ENCODE results near the gene KYAT1. TPM values are rescaled to one million over a fixed set of nuclear protein-coding genes. Genes with fewer than 3 reads are reported as not detected.
A peak's percentile ranks its signal among the peaks of the same experiment; 100 is the strongest.

KYAT1 gene
- total and polyA plus RNA-seq, 2 of the 13 experiments (the other 11 are each of a cell fraction or from before 2014, with no cell fraction given) = 9.2 to 46.5 TPM

DNA sequence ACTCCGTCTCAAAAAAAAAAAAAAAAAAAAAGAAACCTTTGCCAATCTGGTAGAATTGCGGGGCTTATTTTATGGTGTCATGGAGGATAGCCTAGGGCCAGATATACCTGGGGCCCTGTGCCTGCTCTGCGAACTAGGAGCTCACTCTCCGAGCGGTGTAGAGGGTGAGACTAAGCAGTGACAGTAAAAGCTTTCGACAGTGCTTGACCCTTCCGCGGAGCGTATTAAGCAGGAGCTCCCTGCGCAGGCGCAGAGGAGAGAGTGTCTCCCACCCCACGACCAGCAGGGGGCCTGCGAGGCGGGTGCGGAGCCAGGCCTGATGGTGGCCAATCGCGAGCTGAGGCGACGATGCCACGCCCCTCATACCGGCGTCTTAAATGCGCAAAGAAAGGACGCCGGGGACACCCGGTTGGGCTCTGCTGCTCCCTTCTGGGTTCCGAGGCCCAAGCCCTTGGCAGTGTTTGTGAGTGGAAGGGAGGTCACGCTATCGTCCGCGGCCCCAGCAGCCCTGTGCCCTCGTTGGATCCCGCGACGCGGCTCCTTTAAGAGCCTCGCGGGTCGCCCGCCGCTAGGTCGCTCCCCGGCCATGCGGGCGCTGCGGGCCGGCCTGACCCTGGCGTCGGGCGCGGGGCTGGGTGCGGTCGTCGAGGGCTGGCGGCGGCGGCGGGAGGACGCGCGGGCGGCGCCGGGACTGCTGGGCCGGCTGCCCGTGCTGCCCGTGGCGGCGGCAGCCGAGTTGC is 63.5 kb downstream of the KYAT1 start, which contains the start of gene ENDOG (continued):
- TF ChIP-seq, protein P1, sequence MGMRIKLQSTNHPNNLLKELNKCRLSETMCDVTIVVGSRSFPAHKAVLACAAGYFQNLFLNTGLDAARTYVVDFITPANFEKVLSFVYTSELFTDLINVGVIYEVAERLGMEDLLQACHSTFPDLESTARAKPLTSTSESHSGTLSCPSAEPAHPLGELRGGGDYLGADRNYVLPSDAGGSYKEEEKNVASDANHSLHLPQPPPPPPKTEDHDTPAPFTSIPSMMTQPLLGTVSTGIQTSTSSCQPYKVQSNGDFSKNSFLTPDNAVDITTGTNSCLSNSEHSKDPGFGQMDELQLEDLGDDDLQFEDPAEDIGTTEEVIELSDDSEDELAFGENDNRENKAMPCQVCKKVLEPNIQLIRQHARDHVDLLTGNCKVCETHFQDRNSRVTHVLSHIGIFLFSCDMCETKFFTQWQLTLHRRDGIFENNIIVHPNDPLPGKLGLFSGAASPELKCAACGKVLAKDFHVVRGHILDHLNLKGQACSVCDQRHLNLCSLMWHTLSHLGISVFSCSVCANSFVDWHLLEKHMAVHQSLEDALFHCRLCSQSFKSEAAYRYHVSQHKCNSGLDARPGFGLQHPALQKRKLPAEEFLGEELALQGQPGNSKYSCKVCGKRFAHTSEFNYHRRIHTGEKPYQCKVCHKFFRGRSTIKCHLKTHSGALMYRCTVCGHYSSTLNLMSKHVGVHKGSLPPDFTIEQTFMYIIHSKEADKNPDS (CRISPR knock-in tag; IDR thresholded peaks at IDR 0.05) = 0 out of 2 replicates have a peak, but pooled peaks have one; percentile 67
- TF ChIP-seq HMG20A (CRISPR knock-in tag; IDR thresholded peaks at IDR 0.05; ENCODE audit: borderline replicate concordance) = no peak
- TF ChIP-seq, protein P2, sequence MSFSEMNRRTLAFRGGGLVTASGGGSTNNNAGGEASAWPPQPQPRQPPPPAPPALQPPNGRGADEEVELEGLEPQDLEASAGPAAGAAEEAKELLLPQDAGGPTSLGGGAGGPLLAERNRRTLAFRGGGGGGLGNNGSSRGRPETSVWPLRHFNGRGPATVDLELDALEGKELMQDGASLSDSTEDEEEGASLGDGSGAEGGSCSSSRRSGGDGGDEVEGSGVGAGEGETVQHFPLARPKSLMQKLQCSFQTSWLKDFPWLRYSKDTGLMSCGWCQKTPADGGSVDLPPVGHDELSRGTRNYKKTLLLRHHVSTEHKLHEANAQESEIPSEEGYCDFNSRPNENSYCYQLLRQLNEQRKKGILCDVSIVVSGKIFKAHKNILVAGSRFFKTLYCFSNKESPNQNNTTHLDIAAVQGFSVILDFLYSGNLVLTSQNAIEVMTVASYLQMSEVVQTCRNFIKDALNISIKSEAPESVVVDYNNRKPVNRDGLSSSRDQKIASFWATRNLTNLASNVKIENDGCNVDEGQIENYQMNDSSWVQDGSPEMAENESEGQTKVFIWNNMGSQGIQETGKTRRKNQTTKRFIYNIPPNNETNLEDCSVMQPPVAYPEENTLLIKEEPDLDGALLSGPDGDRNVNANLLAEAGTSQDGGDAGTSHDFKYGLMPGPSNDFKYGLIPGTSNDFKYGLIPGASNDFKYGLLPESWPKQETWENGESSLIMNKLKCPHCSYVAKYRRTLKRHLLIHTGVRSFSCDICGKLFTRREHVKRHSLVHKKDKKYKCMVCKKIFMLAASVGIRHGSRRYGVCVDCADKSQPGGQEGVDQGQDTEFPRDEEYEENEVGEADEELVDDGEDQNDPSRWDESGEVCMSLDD (CRISPR knock-in tag; IDR thresholded peaks at IDR 0.05; ENCODE audit: borderline replicate concordance) = no peak
- peak; percentile 59; the same call in 1 of the 2 replicates for TF ChIP-seq SMAD3 (CRISPR knock-in tag; IDR thresholded peaks at IDR 0.05)
- no peak for TF ChIP-seq ZNF251 (CRISPR knock-in tag; IDR thresholded peaks at IDR 0.05)
- TF ChIP-seq SRSF4 (IDR thresholded peaks at IDR 0.05; ENCODE audit: low read depth, low read length, poor library complexity, severe bottlenecking) = no peak
- TF ChIP-seq ZNF75D (CRISPR knock-in tag; IDR thresholded peaks at IDR 0.05; ENCODE audit: borderline replicate concordance) = no peak
- TF ChIP-seq ZNF430 (CRISPR knock-in tag; IDR thresholded peaks at IDR 0.05) = 0 out of 2 replicates have a peak, but pooled peaks have one; percentile 74
- TF ChIP-seq, protein P3, sequence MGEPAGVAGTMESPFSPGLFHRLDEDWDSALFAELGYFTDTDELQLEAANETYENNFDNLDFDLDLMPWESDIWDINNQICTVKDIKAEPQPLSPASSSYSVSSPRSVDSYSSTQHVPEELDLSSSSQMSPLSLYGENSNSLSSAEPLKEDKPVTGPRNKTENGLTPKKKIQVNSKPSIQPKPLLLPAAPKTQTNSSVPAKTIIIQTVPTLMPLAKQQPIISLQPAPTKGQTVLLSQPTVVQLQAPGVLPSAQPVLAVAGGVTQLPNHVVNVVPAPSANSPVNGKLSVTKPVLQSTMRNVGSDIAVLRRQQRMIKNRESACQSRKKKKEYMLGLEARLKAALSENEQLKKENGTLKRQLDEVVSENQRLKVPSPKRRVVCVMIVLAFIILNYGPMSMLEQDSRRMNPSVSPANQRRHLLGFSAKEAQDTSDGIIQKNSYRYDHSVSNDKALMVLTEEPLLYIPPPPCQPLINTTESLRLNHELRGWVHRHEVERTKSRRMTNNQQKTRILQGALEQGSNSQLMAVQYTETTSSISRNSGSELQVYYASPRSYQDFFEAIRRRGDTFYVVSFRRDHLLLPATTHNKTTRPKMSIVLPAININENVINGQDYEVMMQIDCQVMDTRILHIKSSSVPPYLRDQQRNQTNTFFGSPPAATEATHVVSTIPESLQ (CRISPR knock-in tag; conservative IDR thresholded peaks at IDR 0.05) = no peak
- TF ChIP-seq ZNF564 (CRISPR knock-in tag; IDR thresholded peaks at IDR 0.05) = 0 out of 2 replicates have a peak, but pooled peaks have one; percentile 16
- TF ChIP-seq ZNF720 (CRISPR knock-in tag; IDR thresholded peaks at IDR 0.05) = no peak
- no peak for TF ChIP-seq ZNF510 (CRISPR knock-in tag; IDR thresholded peaks at IDR 0.05; ENCODE audit: low read depth)
- TF ChIP-seq MAFK (conservative IDR thresholded peaks at IDR 0.05 in 1 of 2, IDR thresholded peaks at IDR 0.05 in 1 of 2; ENCODE audit: low read length in 2 of 2) = no peak
- no peak for TF ChIP-seq FOXA1 (IDR thresholded peaks at IDR 0.05)
- no peak for TF ChIP-seq FOXA1 (CRISPR knock-in tag; IDR thresholded peaks at IDR 0.05)
- TF ChIP-seq HNF4A (CRISPR knock-in tag; IDR thresholded peaks at IDR 0.05) = no peak
- TF ChIP-seq SIN3B (IDR thresholded peaks at IDR 0.05; ENCODE audit: low read length) = no peak
- TF ChIP-seq, protein P4, sequence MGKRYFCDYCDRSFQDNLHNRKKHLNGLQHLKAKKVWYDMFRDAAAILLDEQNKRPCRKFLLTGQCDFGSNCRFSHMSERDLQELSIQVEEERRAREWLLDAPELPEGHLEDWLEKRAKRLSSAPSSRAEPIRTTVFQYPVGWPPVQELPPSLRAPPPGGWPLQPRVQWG (CRISPR knock-in tag; IDR thresholded peaks at IDR 0.05; ENCODE audit: borderline replicate concordance, low read depth) = no peak
- TF ChIP-seq ZNF737 (CRISPR knock-in tag; IDR thresholded peaks at IDR 0.05; ENCODE audit: borderline replicate concordance) = no peak
- TF ChIP-seq ZZZ3 (CRISPR knock-in tag; IDR thresholded peaks at IDR 0.05; ENCODE audit: borderline replicate concordance) = no peak
- no peak for TF ChIP-seq ZNF816 (CRISPR knock-in tag; IDR thresholded peaks at IDR 0.05; ENCODE audit: borderline replicate concordance)
- no peak for TF ChIP-seq HOXA9 (CRISPR knock-in tag; IDR thresholded peaks at IDR 0.05; ENCODE audit: borderline replicate concordance)
- no peak for TF ChIP-seq ZNF382 (CRISPR knock-in tag; IDR thresholded peaks at IDR 0.05; ENCODE audit: borderline replicate concordance)
- no peak; the same call in 1 of the 2 replicates for TF ChIP-seq ZNF678 (CRISPR knock-in tag; IDR thresholded peaks at IDR 0.05)
